WTC11 (cell line): Measurements from ENCODE around the gene SDHC. TPM values are rescaled to one million over a fixed set of nuclear protein-coding genes. Genes with fewer than 3 reads are reported as not detected.
A peak's percentile ranks its signal among the peaks of the same experiment; 100 is the strongest.

Experiments
- ATAC-seq: fragments of 200-7000 bp; cut with Tn5 transposase; 2 replicates; pipeline ENCODE4 v1.10.0; 2021; ENCODE audit warnings: mild to moderate bottlenecking, moderate library complexity
- CTCF ChIA-PET: fragments of 300-600 bp; sonication (Branson Sonifier 250); formaldehyde crosslinking; loops from one replicate; lab custom pipeline; 2021; ENCODE audit warnings: antibody characterized with exemption; lab: Charles Lee
- POLR2A ChIA-PET: fragments of 350-600 bp; sonication (Branson Sonifier 250); formaldehyde crosslinking; loops from one replicate; lab custom pipeline; 2021; ENCODE audit warnings: antibody characterized with exemption; lab: Charles Lee
- DNase-seq: peaks from one replicate; pipeline ENCODE4 v3.0.0; 2021; ENCODE audit warnings: low spot score
- H3K27ac Mint-ChIP-seq: 2 replicates; pipeline ENCODE4 v1.8.0; 2021; ENCODE audit warnings: mixed read lengths
- H3K27me3 Mint-ChIP-seq: 2 replicates; pipeline ENCODE4 v1.8.0; 2021; ENCODE audit warnings: low read depth, mild to moderate bottlenecking, moderate library complexity, mixed read lengths
- H3K36me3 Mint-ChIP-seq: 2 replicates; pipeline ENCODE4 v1.8.0; 2021; ENCODE audit warnings: mixed read lengths
- H3K4me1 Mint-ChIP-seq: 2 replicates; pipeline ENCODE4 v1.8.0; 2022; ENCODE audit warnings: mixed read lengths
- H3K4me3 Mint-ChIP-seq: 2 replicates; pipeline ENCODE4 v1.8.0; 2021; ENCODE audit warnings: mild to moderate bottlenecking, moderate library complexity, mixed read lengths
- H3K9me3 Mint-ChIP-seq: 2 replicates; pipeline ENCODE4 v1.8.0; 2021; ENCODE audit warnings: mixed read lengths
- ATF1 ChIP-seq: sonication (generic); formaldehyde crosslinking; IDR thresholded peaks from 2 replicates; pipeline ENCODE4 v1.8.1; 2023; ENCODE audit warnings: mild to moderate bottlenecking, moderate library complexity, missing genetic modification reagents
- GABPB1 ChIP-seq: sonication (generic); formaldehyde crosslinking; IDR thresholded peaks from 2 replicates; pipeline ENCODE4 v1.8.1; 2023; ENCODE audit warnings: mild to moderate bottlenecking, missing genetic modification reagents
- GRHL2 ChIP-seq: fragments of 250-450 bp; sonication (Bioruptor Pico); IDR thresholded peaks from 2 replicates; pipeline ENCODE4 v1.8.0; 2022; ENCODE audit warnings: mild to moderate bottlenecking, moderate library complexity; ENCODE audit not compliant: insufficient replicate concordance, severe bottlenecking
- GTF2I ChIP-seq: fragments of 250-450 bp; sonication (Bioruptor Pico); conservative IDR thresholded peaks from 2 replicates; pipeline ENCODE4 v1.4.0; 2021; ENCODE audit warnings: mild to moderate bottlenecking
- IRF2 ChIP-seq: sonication (generic); formaldehyde crosslinking; IDR thresholded peaks from 2 replicates; pipeline ENCODE4 v1.8.0; 2022; ENCODE audit warnings: low read depth, missing genetic modification reagents, borderline replicate concordance
- KAT7 ChIP-seq: sonication (generic); formaldehyde crosslinking; IDR thresholded peaks from 2 replicates; pipeline ENCODE4 v1.8.1; 2023; ENCODE audit warnings: missing genetic modification reagents, mild to moderate bottlenecking, borderline replicate concordance
- NFE2L1 ChIP-seq: sonication (generic); formaldehyde crosslinking; IDR thresholded peaks from 2 replicates; pipeline ENCODE4 v1.8.1; 2023; ENCODE audit warnings: missing genetic modification reagents
- NFYB ChIP-seq: sonication (generic); formaldehyde crosslinking; conservative IDR thresholded peaks from 2 replicates; pipeline ENCODE4 v1.8.0; 2022; ENCODE audit warnings: low read depth, missing genetic modification reagents
- NR3C1 ChIP-seq: sonication (generic); formaldehyde crosslinking; conservative IDR thresholded peaks from 2 replicates; pipeline ENCODE4 v1.8.1; 2023; ENCODE audit warnings: low read depth, mild to moderate bottlenecking, missing genetic modification reagents
- OVOL2 ChIP-seq: fragments of 250-450 bp; sonication (Bioruptor Pico); IDR thresholded peaks from 2 replicates; pipeline ENCODE4 v1.9.0; 2021; ENCODE audit warnings: mild to moderate bottlenecking, borderline replicate concordance
- PRDM15 ChIP-seq: sonication (generic); formaldehyde crosslinking; IDR thresholded peaks from 2 replicates; pipeline ENCODE4 v1.8.0; 2022; ENCODE audit warnings: missing genetic modification reagents
- PRRX2 ChIP-seq: fragments of 250-450 bp; sonication (Bioruptor Pico); IDR thresholded peaks from 2 replicates; pipeline ENCODE4 v1.8.0; 2021; ENCODE audit warnings: mild to moderate bottlenecking
- SMAD4 ChIP-seq: sonication (generic); formaldehyde crosslinking; IDR thresholded peaks from 2 replicates; pipeline ENCODE4 v1.8.0; 2022; ENCODE audit warnings: mild to moderate bottlenecking, missing genetic modification reagents
- USF1 ChIP-seq: sonication (generic); formaldehyde crosslinking; IDR thresholded peaks from 2 replicates; pipeline ENCODE4 v1.8.0; 2022; ENCODE audit warnings: mild to moderate bottlenecking, missing genetic modification reagents
- ZNF219 ChIP-seq: sonication (generic); formaldehyde crosslinking; IDR thresholded peaks from 2 replicates; pipeline ENCODE4 v1.8.0; 2023; ENCODE audit warnings: missing genetic modification reagents, mild to moderate bottlenecking, borderline replicate concordance
- ZNF416 ChIP-seq: fragments of 250-450 bp; sonication (Bioruptor Pico); IDR thresholded peaks from 2 replicates; pipeline ENCODE4 v1.9.0; 2021; ENCODE audit warnings: mild to moderate bottlenecking, inconsistent platforms
- ZNF512 ChIP-seq: sonication (generic); formaldehyde crosslinking; IDR thresholded peaks from 2 replicates; pipeline ENCODE4 v1.8.1; 2022; ENCODE audit warnings: missing genetic modification reagents, borderline replicate concordance
- ZNF671 ChIP-seq: fragments of 250-450 bp; sonication (Bioruptor Pico); IDR thresholded peaks from 2 replicates; pipeline ENCODE4 v1.8.0; 2021; ENCODE audit warnings: mild to moderate bottlenecking
- ZSCAN18 ChIP-seq: fragments of 250-450 bp; sonication (Bioruptor Pico); IDR thresholded peaks from 2 replicates; pipeline ENCODE4 v2.1.2; 2022; ENCODE audit warnings: mild to moderate bottlenecking, moderate library complexity
- total RNA-seq: library from RNA; stranded (reverse); gene quantifications from 3 replicates; pipeline ENCODE4 v1.2.3, GENCODE V29; 2021
- TF ChIP-seq, protein P1 (sequence below): sonication (generic); formaldehyde crosslinking; IDR thresholded peaks from 2 replicates; pipeline ENCODE4 v1.8.0; 2022; ENCODE audit warnings: mild to moderate bottlenecking, missing genetic modification reagents
- TF ChIP-seq, protein P2 (sequence below): fragments of 250-450 bp; sonication (Bioruptor Pico); IDR thresholded peaks from 2 replicates; pipeline ENCODE4 v1.9.0; 2021; ENCODE audit warnings: moderate library complexity, mild to moderate bottlenecking, inconsistent platforms, borderline replicate concordance
- TF ChIP-seq, protein P3 (sequence below): sonication (generic); formaldehyde crosslinking; IDR thresholded peaks from 2 replicates; pipeline ENCODE4 v1.8.1; 2023; ENCODE audit warnings: mild to moderate bottlenecking, missing genetic modification reagents, borderline replicate concordance

The SDHC gene
- total RNA-seq, 1 experiment from 2014 or later = 193 TPM

DNA sequence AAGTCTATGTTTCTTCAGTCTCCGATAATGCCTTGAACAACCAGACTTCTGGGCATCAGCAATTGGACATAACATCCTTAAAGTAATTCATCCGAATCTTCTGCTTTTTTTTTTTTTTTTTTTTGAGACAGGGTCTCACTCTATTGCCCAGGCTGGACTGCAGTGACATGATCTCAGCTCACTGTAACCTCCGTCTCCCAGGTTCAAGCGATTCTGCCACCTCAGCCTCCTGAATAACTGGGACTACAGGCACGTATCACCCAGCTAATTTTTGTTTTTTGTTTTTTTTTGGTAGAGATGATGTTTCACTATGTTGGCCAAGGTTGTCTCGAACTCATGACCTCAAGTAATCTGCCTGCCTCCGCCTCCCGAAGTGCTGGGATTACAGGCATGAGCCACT, 77.4 kb downstream of the SDHC start:
- no peak for TF ChIP-seq USF1 (CRISPR knock-in tag)
- no peak for TF ChIP-seq NR3C1
- TF ChIP-seq, protein P1, sequence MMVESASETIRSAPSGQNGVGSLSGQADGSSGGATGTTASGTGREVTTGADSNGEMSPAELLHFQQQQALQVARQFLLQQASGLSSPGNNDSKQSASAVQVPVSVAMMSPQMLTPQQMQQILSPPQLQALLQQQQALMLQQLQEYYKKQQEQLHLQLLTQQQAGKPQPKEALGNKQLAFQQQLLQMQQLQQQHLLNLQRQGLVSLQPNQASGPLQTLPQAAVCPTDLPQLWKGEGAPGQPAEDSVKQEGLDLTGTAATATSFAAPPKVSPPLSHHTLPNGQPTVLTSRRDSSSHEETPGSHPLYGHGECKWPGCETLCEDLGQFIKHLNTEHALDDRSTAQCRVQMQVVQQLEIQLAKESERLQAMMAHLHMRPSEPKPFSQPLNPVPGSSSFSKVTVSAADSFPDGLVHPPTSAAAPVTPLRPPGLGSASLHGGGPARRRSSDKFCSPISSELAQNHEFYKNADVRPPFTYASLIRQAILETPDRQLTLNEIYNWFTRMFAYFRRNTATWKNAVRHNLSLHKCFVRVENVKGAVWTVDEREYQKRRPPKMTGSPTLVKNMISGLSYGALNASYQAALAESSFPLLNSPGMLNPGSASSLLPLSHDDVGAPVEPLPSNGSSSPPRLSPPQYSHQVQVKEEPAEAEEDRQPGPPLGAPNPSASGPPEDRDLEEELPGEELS (CRISPR knock-in tag) = no peak
- TF ChIP-seq, protein P2, sequence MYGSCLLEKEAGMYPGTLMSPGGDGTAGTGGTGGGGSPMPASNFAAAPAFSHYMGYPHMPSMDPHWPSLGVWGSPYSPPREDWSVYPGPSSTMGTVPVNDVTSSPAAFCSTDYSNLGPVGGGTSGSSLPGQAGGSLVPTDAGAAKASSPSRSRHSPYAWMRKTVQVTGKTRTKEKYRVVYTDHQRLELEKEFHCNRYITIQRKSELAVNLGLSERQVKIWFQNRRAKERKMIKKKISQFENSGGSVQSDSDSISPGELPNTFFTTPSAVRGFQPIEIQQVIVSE = no peak
- TF ChIP-seq ZNF512 = no peak
- TF ChIP-seq KAT7 (CRISPR knock-in tag) = no peak
- TF ChIP-seq GTF2I = no peak
- no peak for TF ChIP-seq ZSCAN18 (CRISPR knock-in tag)
- TF ChIP-seq ZNF219 = no peak
- no peak for TF ChIP-seq SMAD4 (CRISPR knock-in tag)
- TF ChIP-seq, protein P3, sequence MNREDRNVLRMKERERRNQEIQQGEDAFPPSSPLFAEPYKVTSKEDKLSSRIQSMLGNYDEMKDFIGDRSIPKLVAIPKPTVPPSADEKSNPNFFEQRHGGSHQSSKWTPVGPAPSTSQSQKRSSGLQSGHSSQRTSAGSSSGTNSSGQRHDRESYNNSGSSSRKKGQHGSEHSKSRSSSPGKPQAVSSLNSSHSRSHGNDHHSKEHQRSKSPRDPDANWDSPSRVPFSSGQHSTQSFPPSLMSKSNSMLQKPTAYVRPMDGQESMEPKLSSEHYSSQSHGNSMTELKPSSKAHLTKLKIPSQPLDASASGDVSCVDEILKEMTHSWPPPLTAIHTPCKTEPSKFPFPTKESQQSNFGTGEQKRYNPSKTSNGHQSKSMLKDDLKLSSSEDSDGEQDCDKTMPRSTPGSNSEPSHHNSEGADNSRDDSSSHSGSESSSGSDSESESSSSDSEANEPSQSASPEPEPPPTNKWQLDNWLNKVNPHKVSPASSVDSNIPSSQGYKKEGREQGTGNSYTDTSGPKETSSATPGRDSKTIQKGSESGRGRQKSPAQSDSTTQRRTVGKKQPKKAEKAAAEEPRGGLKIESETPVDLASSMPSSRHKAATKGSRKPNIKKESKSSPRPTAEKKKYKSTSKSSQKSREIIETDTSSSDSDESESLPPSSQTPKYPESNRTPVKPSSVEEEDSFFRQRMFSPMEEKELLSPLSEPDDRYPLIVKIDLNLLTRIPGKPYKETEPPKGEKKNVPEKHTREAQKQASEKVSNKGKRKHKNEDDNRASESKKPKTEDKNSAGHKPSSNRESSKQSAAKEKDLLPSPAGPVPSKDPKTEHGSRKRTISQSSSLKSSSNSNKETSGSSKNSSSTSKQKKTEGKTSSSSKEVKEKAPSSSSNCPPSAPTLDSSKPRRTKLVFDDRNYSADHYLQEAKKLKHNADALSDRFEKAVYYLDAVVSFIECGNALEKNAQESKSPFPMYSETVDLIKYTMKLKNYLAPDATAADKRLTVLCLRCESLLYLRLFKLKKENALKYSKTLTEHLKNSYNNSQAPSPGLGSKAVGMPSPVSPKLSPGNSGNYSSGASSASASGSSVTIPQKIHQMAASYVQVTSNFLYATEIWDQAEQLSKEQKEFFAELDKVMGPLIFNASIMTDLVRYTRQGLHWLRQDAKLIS (CRISPR knock-in tag) = no peak
- no peak for TF ChIP-seq IRF2 (CRISPR knock-in tag)
- TF ChIP-seq ATF1 (CRISPR knock-in tag) = no peak
- CTCF ChIA-PET = interaction anchor here (0.7 kb wide), 1 partner anchor 395 kb away, joined by 3 read pairs; no protein-coding TSS in a partner anchor
- DNase-seq (no peak), ATAC-seq (no peak)
- Mint-ChIP-seq H3K4me3 (peak overlapping the region; percentile 22; the same call in 1 of the 2 replicates), H3K4me1 (peaks cover 15% of the 10 kb centered on the region), H3K9me3 (0 out of 2 replicates have a peak, but pooled peaks cover 3% of the 10 kb centered on the region), H3K27ac (no peak overlapping the region), H3K36me3 (no peaks in the 10 kb centered on the region), H3K27me3 (peaks cover 15% of the 10 kb centered on the region; the same call in 1 of the 2 replicates)
- POLR2A ChIA-PET = no interaction called here

DNA sequence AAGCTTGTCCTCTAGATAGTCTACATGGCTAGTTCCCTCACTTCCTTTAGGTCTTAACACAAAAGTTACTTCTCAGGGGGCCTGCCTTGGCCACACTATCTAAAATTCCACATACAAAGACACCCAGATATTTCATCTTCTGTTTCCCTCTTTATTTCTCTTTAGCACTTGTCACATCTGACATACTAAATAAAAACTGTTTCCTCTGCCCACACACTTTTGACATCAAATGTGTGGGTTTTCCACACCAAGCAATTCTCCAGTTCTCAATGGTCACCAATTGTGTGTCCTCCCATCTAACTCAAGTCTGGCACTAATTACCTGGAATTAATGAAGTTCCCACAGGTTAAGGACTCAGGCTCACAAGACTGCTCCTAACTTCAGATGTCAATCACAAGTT, 79.0 kb downstream of the SDHC start:
- Mint-ChIP-seq H3K27ac (no peak overlapping the region), H3K36me3 (no peaks in the 10 kb centered on the region), H3K9me3 (0 out of 2 replicates have a peak, but pooled peaks cover 3% of the 10 kb centered on the region), H3K4me3 (no peak overlapping the region), H3K27me3 (peaks cover 15% of the 10 kb centered on the region; the same call in 1 of the 2 replicates), H3K4me1 (peaks cover 15% of the 10 kb centered on the region)
- ChIA-PET POLR2A (no interaction called here), CTCF (interaction anchor here (2.0 kb wide), 1 partner anchor 47 kb away, joined by 7 read pairs; no protein-coding TSS in a partner anchor)
- ATAC-seq (no peak), DNase-seq (no peak)
- TF ChIP-seq GABPB1 (CRISPR knock-in tag) = no peak
- TF ChIP-seq GRHL2 (CRISPR knock-in tag) = no peak
- TF ChIP-seq ZNF671 (CRISPR knock-in tag) = no peak
- no peak for TF ChIP-seq OVOL2 (CRISPR knock-in tag)
- TF ChIP-seq ZNF416 (CRISPR knock-in tag) = no peak
- no peak for TF ChIP-seq NFE2L1 (CRISPR knock-in tag)
- no peak for TF ChIP-seq NFYB (CRISPR knock-in tag)
- TF ChIP-seq PRRX2 (CRISPR knock-in tag) = no peak
- no peak for TF ChIP-seq PRDM15 (CRISPR knock-in tag)
